ENCODE measurements around the gene PTPRN2.

GRCh38 chr7:158257516-158258410, 329.9 kb downstream of the PTPRN2 start:
- TF ChIP-seq POLR2A (IDR thresholded peaks at IDR 0.05; ENCODE audit: borderline replicate concordance, extremely low read depth, insufficient read depth, insufficient read length) (no peak), RAD21 (IDR thresholded peaks at IDR 0.05; ENCODE audit: low read depth) (no peak), CTCF (IDR thresholded peaks at IDR 0.05 in 2 of 3, conservative IDR thresholded peaks at IDR 0.05 in 1 of 3; ENCODE audit: borderline replicate concordance in 1 of 3, insufficient read depth in 1 of 3, low read depth in 2 of 3, low read length in 2 of 3) (no peak)
